Brain microvascular endothelial cell (primary cell): Measurements from ENCODE around the gene CDH4.

Experiments
- DNase-seq: peaks from one replicate; pipeline ENCODE4 v3.0.0-alpha.2; 2020
- H3K27ac ChIP-seq: fragments of 250-450 bp; sonication (Bioruptor Pico); 2 replicates; pipeline ENCODE4 v1.5.1; 2020; ENCODE audit warnings: mild to moderate bottlenecking, moderate library complexity
- H3K27me3 ChIP-seq: fragments of 250-450 bp; sonication (Bioruptor Pico); replicated peaks from 2 replicates; pipeline ENCODE4 v1.5.1; 2020; ENCODE audit warnings: mild to moderate bottlenecking
- H3K36me3 ChIP-seq: fragments of 250-450 bp; sonication (Bioruptor Pico); replicated peaks from 2 replicates; pipeline ENCODE4 v1.5.1; 2020; ENCODE audit warnings: mild to moderate bottlenecking
- H3K4me3 ChIP-seq: 2 replicates; pipeline ENCODE4 v1.5.1; 2011; ENCODE audit warnings: low read depth, mild to moderate bottlenecking, control low read depth, low read length, moderate library complexity
- CTCF ChIP-seq: IDR thresholded peaks from 2 replicates; pipeline ENCODE4 v1.5.1; 2011; ENCODE audit warnings: low read depth, mild to moderate bottlenecking, moderate library complexity, low read length, control low read depth, inconsistent platforms; ENCODE audit errors: missing control alignments
- in situ Hi-C: cut with HindIII; loops from 2 replicates; pipeline ENCODE4 v1.10.0; 2017; ENCODE audit warnings: low sequenced_read_pairs, low pct_ligation_motif_present

CDH4 gene

GRCh38 chr20:61882716-61883615 is 630.9 kb downstream of the CDH4 start:
- no peak for DNase-seq
- Histone ChIP-seq H3K36me3 (no peaks in the 10 kb centered on the region), H3K4me3 (no peak overlapping the region), H3K27me3 (no peaks in the 10 kb centered on the region), H3K27ac (no peak overlapping the region)
- no peak for TF ChIP-seq CTCF
- in situ Hi-C loops = no loop called here

- H3K27me3 ChIP-seq = no peaks in the 10 kb centered on the region
- in situ Hi-C loops = no loop called here
- DNase-seq = no peak
- no peak overlapping the region for H3K27ac ChIP-seq
- H3K36me3 ChIP-seq = no peaks in the 10 kb centered on the region
- no peak overlapping the region for H3K4me3 ChIP-seq
- no peak for TF ChIP-seq CTCF
Observed at GRCh38 chr20:61883857-61884393, 631.9 kb downstream of the CDH4 start.

GRCh38 chr20:61884571-61885389 is 632.7 kb downstream of the CDH4 start:
- no peak for DNase-seq
- H3K4me3 ChIP-seq = no peak overlapping the region
- in situ Hi-C loops = no loop called here
- H3K36me3 ChIP-seq = no peaks in the 10 kb centered on the region
- H3K27me3 ChIP-seq = no peaks in the 10 kb centered on the region
- H3K27ac ChIP-seq = no peak overlapping the region
- TF ChIP-seq CTCF = no peak

GRCh38 chr20:61885759-61886715 is 634.0 kb downstream of the CDH4 start:
- H3K27ac ChIP-seq = no peak overlapping the region
- H3K4me3 ChIP-seq = no peak overlapping the region
- DNase-seq = no peak
- no peaks in the 10 kb centered on the region for H3K36me3 ChIP-seq
- in situ Hi-C loops = no loop called here
- no peaks in the 10 kb centered on the region for H3K27me3 ChIP-seq
- TF ChIP-seq CTCF = no peak
